HCT116 (cell line): ENCODE measurements around the gene FECH.

Experiments
- CTCF ChIP-seq, 3 experiments: fragments of 200-600 bp in 1 of 3; sonication (generic) in 1 of 3; IDR thresholded peaks in 2 of 3; conservative IDR thresholded peaks in 1 of 3; 2 replicates each; pipeline ENCODE4 v1.5.1; 2012 to 2017; ENCODE audit warnings: low read depth in 2 of 3, low read length in 2 of 3, antibody characterized with exemption in 1 of 3, borderline replicate concordance in 1 of 3, control low read depth in 1 of 3, mild to moderate bottlenecking in 1 of 3, mixed read lengths in 1 of 3, mixed run types in 1 of 3, moderate library complexity in 1 of 3; ENCODE audit not compliant: insufficient read depth in 1 of 3
- POLR2AphosphoS5 ChIP-seq: IDR thresholded peaks from 2 replicates; pipeline ENCODE4 v1.6.1; 2011; ENCODE audit warnings: mild to moderate bottlenecking, low read depth, low read length, moderate library complexity
- ZNF274 ChIP-seq: fragments of 200-500 bp; sonication (Bioruptor generic); IDR thresholded peaks from 2 replicates; pipeline ENCODE4 v1.6.1; 2014; ENCODE audit warnings: mild to moderate bottlenecking, low read depth, low read length, inconsistent platforms

GRCh38 chr18:57555134-57555533 lies 31.4 kb downstream of the FECH start:
- TF ChIP-seq ZNF274 (no peak), CTCF (IDR thresholded peaks at IDR 0.05 in 2 of 3, conservative IDR thresholded peaks at IDR 0.05 in 1 of 3; ENCODE audit: borderline replicate concordance in 1 of 3, insufficient read depth in 1 of 3, low read depth in 2 of 3, low read length in 2 of 3) (no peak), POLR2AphosphoS5 (no peak)
